GM18505 (cell line): ENCODE measurements around the gene RPS15.

Experiments
- ATAC-seq: cut with Tn5 transposase; IDR thresholded peaks from one replicate; pipeline ENCODE4 v1.9.1; 2021; ENCODE audit not compliant: unreplicated experiment
- POLR2A ChIP-seq: IDR thresholded peaks from 4 replicates; pipeline ENCODE4 v1.6.1; 2011; ENCODE audit warnings: borderline replicate concordance; ENCODE audit not compliant: insufficient read depth, insufficient read length; ENCODE audit errors: extremely low read depth

The RPS15 gene

GRCh38 chr19:1483131-1483978 is 45.2 kb downstream of the RPS15 start:
- ATAC-seq = no peak
- no peak for TF ChIP-seq POLR2A

- ATAC-seq = no peak
- TF ChIP-seq POLR2A = no peak
Measured at GRCh38 chr19:1483979-1484428, 45.8 kb downstream of the RPS15 start.

DNA sequence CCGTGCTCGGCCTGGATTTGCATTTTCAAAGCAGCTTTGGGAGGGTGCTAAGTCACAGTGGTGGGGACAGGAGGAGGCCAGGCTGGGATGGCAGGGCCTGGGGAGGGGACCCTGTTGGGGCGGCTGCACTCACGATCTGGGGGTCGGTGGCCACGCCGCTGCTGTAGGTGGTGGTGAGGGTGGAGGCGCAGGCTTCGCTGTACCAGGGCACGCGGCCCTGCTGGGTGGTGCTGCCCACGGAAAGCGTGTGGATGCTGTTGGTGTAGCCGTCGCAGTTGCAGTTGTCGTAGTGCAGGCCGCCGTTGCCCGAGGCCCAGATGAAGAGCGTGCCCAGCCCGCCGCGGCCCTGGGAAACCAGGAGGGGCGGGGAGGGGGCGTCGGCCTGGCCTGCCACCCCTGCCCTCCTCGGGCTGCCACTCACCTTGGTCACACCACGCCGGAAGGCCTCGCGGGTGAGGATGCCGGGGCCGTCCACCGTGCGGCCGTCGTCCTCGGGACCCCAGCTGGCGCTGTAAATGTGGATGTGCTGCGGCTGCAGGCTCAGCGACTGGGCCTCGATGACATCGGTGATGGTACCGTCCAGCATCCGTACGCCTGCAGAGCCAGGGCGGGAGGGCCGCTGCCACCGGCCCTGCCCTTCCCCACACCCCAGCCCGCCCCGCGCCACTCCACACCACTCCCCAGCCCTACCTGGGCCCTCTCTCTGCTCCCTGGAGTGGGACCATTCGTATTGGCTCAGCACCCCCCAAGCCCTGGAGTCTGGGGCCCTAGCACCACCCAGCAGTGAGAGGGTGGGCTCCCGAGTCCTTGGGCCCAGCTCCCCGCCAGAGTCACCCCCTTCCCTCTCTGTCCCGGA is 48.8 kb downstream of the RPS15 start:
- no peak for TF ChIP-seq POLR2A
- no peak for ATAC-seq

DNA sequence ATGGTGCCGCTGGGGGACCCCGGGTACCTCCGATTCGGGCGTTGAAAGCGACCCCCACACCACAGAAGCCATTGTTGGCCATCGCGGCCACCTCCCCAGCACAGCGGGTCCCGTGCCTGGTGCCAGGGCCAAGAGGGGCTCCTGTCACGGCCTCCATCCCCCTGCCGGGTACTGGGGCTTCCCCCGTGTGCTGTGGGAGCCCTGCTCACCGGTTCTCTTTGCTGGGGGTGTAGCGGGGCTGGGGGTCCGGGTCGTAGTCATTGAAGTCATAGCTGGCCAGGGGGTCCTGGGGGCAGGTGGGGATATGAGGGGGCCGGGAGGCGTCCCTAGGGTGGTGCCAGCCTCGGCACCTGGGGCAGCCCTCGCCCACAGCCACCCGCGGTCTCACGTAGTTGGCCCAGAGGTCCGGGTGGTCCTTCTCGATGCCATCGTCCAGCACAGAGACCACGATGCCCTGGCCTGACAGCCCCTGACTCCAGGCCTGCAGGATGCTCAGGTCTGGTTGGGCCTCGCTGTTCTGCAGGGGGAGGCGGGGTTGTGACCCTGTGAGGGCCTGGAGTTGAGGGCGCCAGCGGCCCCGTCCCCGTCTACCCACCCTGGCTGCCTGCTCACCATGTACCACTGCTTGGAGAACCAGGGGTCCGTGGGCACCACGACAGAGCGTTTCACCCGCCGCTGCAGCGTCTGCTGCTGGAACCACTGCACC is 49.5 kb downstream of the RPS15 start:
- no peak for TF ChIP-seq POLR2A
- no peak for ATAC-seq

DNA sequence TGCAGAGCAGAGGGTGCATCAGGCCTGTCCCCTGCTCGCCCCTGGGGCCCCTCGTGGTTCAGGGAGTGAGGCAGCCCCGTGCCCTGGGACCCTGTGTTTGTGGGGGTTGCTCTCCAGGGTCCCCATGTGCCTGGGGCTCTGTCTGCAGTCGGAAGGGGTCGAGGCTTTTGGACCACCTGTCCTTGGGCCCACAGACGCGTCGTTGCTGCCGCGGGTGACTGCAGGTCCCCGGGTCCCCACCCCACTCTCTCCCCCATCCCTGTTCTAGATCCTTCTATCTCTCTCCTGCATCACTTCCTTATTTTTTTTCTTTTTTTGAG is 50.0 kb downstream of the RPS15 start:
- TF ChIP-seq POLR2A = no peak
- ATAC-seq = no peak

DNA sequence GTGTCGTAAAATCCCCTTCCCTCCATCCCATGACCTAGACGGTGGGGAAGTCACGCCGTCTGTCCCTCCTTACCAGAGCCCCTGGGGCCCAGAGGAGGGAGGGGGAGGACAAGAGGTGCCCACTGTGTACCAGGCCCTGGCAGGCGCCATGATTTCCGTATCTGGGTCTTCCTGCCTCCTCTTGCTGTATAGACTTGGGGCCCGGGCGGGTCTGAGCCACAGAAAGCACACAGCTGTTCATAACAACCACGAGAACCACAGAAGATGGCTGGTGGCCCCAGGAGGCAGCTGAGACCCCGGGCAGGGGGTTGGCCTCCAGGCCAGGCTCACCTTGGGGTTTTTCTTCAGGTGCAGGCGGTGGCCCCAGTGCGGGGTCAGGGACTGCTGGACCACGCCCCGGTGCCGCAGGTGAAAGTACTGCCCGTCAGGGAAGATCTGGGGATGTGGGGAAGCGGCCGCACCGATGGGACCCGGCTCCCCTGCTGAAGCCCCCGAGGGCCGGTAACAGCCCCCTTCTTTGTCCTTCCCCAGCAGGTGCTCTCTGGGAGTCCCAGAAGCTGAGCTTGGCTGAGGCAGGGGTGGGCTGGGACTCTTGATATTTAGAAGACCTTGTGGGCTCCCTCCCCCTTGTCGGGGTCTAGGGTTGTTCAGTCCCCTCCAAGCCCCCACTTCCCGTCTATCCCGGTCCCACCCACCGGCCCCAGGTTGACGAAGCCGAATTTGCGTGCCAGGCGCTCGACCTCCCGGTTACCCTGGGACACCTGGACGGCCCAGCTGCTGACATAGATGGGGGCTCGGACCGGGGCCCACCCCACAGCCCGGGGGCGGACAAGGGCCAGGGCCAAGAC is 51.5 kb downstream of the RPS15 start:
- TF ChIP-seq POLR2A = no peak
- ATAC-seq = no peak
